Panc1 (cell line): Measurements from ENCODE around the gene MYG1. TPM values are rescaled to one million over a fixed set of nuclear protein-coding genes. Genes with fewer than 3 reads are reported as not detected.
A peak's percentile ranks its signal among the peaks of the same experiment; 100 is the strongest.

ENCODE experiments used
- ATAC-seq: fragments of 200-7000 bp; cut with Tn5 transposase; 2 replicates; pipeline ENCODE4 v1.9.1; 2020; ENCODE audit warnings: mild to moderate bottlenecking, moderate library complexity
- Bru-seq: library from RNA; stranded (reverse); fragments of 400-500 nt; gene quantifications from one replicate; lab custom pipeline; 2021; lab: Mats Ljungman, UMichigan
- BruChase-seq, 2 experiments: library from RNA; stranded (reverse); fragments of 400-500 nt; gene quantifications; one replicate each; lab custom pipeline; 2021; lab: Mats Ljungman, UMichigan
- BruUV-seq: library from RNA; stranded (reverse); fragments of 400-500 nt; replicated peaks from 2 replicates; lab custom pipeline; 2021; lab: Mats Ljungman, UMichigan
- CTCF ChIA-PET: fragments of 300-600 bp; sonication (Branson Sonifier 250); formaldehyde crosslinking; loops from one replicate; lab custom pipeline; 2022; ENCODE audit warnings: antibody characterized with exemption; lab: Charles Lee
- POLR2A ChIA-PET: fragments of 300-600 bp; sonication (Branson Sonifier 250); formaldehyde crosslinking; loops from one replicate; lab custom pipeline; 2022; ENCODE audit warnings: antibody characterized with exemption; lab: Charles Lee
- DNase-seq: peaks from one replicate; pipeline ENCODE4 v3.0.0-alpha.2; 2010; ENCODE audit warnings: low read depth, low spot score
- H3K27ac ChIP-seq: 2 replicates; pipeline ENCODE4 v1.5.1; 2011; ENCODE audit warnings: mild to moderate bottlenecking, low read length, inconsistent platforms
- H3K27me3 ChIP-seq: fragments of 200-500 bp; sonication (Bioruptor generic); 2 replicates; pipeline ENCODE4 v1.6.0; 2014; ENCODE audit warnings: low read length, inconsistent platforms; ENCODE audit not compliant: control insufficient read depth, insufficient read depth
- H3K36me3 ChIP-seq: fragments of 200-500 bp; sonication (Bioruptor generic); 2 replicates; pipeline ENCODE4 v1.5.1; 2014; ENCODE audit warnings: inconsistent platforms, mild to moderate bottlenecking, low read length, moderate library complexity; ENCODE audit not compliant: control insufficient read depth, insufficient read depth
- H3K4me1 ChIP-seq: 2 replicates; pipeline ENCODE4 v1.5.1; 2011; ENCODE audit warnings: inconsistent platforms, mild to moderate bottlenecking, low read length, moderate library complexity; ENCODE audit not compliant: control insufficient read depth, insufficient read depth
- H3K4me3 ChIP-seq, 2 experiments: 2 replicates each; pipeline ENCODE4 v1.5.1; 2011 to 2012; ENCODE audit warnings: low read depth in 2 of 2, low read length in 2 of 2, mild to moderate bottlenecking in 2 of 2, inconsistent platforms in 1 of 2, moderate library complexity in 1 of 2
- H3K9me3 ChIP-seq: fragments of 200-500 bp; sonication (Bioruptor generic); 2 replicates; pipeline ENCODE4 v1.5.1; 2014; ENCODE audit warnings: low read depth, mild to moderate bottlenecking, inconsistent platforms, low read length, moderate library complexity; ENCODE audit not compliant: control insufficient read depth, insufficient read depth
- CTCF ChIP-seq: fragments of 450-650 bp; IDR thresholded peaks from 2 replicates; pipeline ENCODE4 v1.5.1; 2017; ENCODE audit warnings: mild to moderate bottlenecking
- POLR2AphosphoS5 ChIP-seq: IDR thresholded peaks from 2 replicates; pipeline ENCODE4 v1.6.1; 2012; ENCODE audit warnings: mild to moderate bottlenecking, low read depth, low read length, moderate library complexity
- REST ChIP-seq, 2 experiments: IDR thresholded peaks; 2 replicates each; pipeline ENCODE4 v1.6.1; 2011 to 2012; ENCODE audit warnings: low read depth in 2 of 2, control low read depth in 1 of 2, low read length in 1 of 2, mild to moderate bottlenecking in 1 of 2, moderate library complexity in 1 of 2; ENCODE audit not compliant: insufficient read depth in 1 of 2
- SIN3A ChIP-seq: IDR thresholded peaks from 2 replicates; pipeline ENCODE4 v1.6.1; 2012; ENCODE audit warnings: low read depth, mild to moderate bottlenecking, low read length, moderate library complexity, borderline replicate concordance; ENCODE audit not compliant: insufficient read depth
- TCF7L2 ChIP-seq: IDR thresholded peaks from 2 replicates; pipeline ENCODE4 v1.6.1; 2011; ENCODE audit warnings: mild to moderate bottlenecking, low read depth, low read length, inconsistent platforms
- in situ Hi-C: cut with HindIII; loops from 2 replicates; pipeline ENCODE4 v1.10.0; 2016; ENCODE audit warnings: low sequenced_read_pairs, low pct_unique_long_range_greater_than_20kb
- intact Hi-C: fragments of 100-400 bp; cut with micrococcal nuclease; formaldehyde crosslinking; loops from one replicate; pipeline ENCODE4 v1.10.0; 2022; ENCODE audit not compliant: unreplicated experiment
- long read RNA-seq: library from polyadenylated mRNA; unstranded; transcript quantifications from one replicate; pipeline ENCODE4 v2.0.0, GENCODE V29; 2021; ENCODE audit not compliant: unreplicated experiment
- polyA plus RNA-seq: library from polyadenylated mRNA; unstranded; fragments of >200 nt; gene quantifications from one replicate; pipeline ENCODE4 v1.2.1, GENCODE V29; 2012; ENCODE audit warnings: missing spikeins; ENCODE audit not compliant: insufficient read length
- total RNA-seq: library from RNA; stranded (reverse); gene quantifications from one replicate; pipeline ENCODE4 v1.2.1, GENCODE V29; 2021; ENCODE audit not compliant: unreplicated experiment

Gene MYG1
- total RNA-seq (77.4 TPM), Bru-seq, nascent RNA (percentile 73 among the genes with signal in this experiment), BruChase-seq, experiment 1, labeled RNA remaining after a 2-hour chase (percentile 77 among the genes with signal in this experiment), BruChase-seq, experiment 2, labeled RNA remaining after a 6-hour chase (percentile 76 among the genes with signal in this experiment)
- polyA plus RNA-seq = 79.4 TPM
- long read RNA-seq, transcript C12orf10-205 (6 exons, 1,369 nt) = minor isoform, 13 of 74 reads
- long read RNA-seq, transcript C12orf10-201 (7 exons, 1,192 nt) = major isoform, 30 of 74 reads
- long read RNA-seq, transcript C12orf10-208 (4 exons, 813 nt) = minor isoform, 13 of 74 reads
- long read RNA-seq, partial matches to known transcripts = 6 of 74 reads
- long read RNA-seq, other reads (novel, unspliced or antisense) = 7 of 74 reads

GRCh38 chr12:53299454-53300180 is at the start of gene MYG1:
Gene MYG1, plus strand, starts transcription at chr12:53299695. Its CDS starts 43 bp downstream, at chr12:53299738.
- Histone ChIP-seq H3K36me3 (no peaks in the 10 kb centered on the region), H3K4me3 (peak within 1 kb of the TSS; percentile 63 to 83), H3K27ac (peak within 1 kb of the TSS; percentile 95), H3K4me1 (peaks cover 50% of the 10 kb centered on the region), H3K9me3 (no peaks in the 10 kb centered on the region), H3K27me3 (no peaks in the 10 kb centered on the region)
- DNase-seq (peak; percentile 63), ATAC-seq (peak; percentile 92)
- ChIA-PET POLR2A (interaction anchor here (0.5 kb wide), 1 partner anchor 168 kb away, joined by 4 read pairs; no protein-coding TSS in a partner anchor), CTCF (interaction anchor here (0.5 to 1.1 kb wide), 2 partner anchors 46 to 88 kb away, joined by 3 to 4 read pairs; no protein-coding TSS in a partner anchor)
- BruUV-seq = no TSS peak
- intact Hi-C loops = no loop called here
- in situ Hi-C loops = no loop called here
- TF ChIP-seq CTCF (no peak), POLR2AphosphoS5 (peak; percentile 92), REST (IDR thresholded peaks at IDR 0.05; ENCODE audit: insufficient read depth in 1 of 2, low read depth in 2 of 2, low read length in 1 of 2) (no peak), SIN3A (peak; percentile 98; the same call in 1 of the 2 replicates), TCF7L2 (peak; percentile 43; the same call in 1 of the 2 replicates)

- no TSS peak for BruUV-seq
- ATAC-seq = peak; percentile 92
- peaks cover 11% of the 10 kb centered on the region for H3K4me1 ChIP-seq
- H3K36me3 ChIP-seq = no peaks in the 10 kb centered on the region; the same call in 1 of the 2 replicates
- DNase-seq = peak; percentile 63
- no peaks in the 10 kb centered on the region for H3K27me3 ChIP-seq
- intact Hi-C loops (loop anchor here (5.0 kb wide), 1 partner anchor 34 kb away; no protein-coding TSS in a partner anchor), in situ Hi-C loops (no loop called here)
- peak overlapping the region; percentile 74 to 86 for H3K4me3 ChIP-seq
- ChIA-PET CTCF (interaction anchor here (0.6 to 1.4 kb wide), 9 partner anchors 11 to 186 kb away, joined by 3 to 8 read pairs (median 4); partner anchors contain the start of gene ESPL1), POLR2A (interaction anchor here (0.5 kb wide), 1 partner anchor 274 kb away, joined by 6 read pairs; no protein-coding TSS in a partner anchor)
- peak overlapping the region; percentile 90 for H3K27ac ChIP-seq
- TF ChIP-seq REST (IDR thresholded peaks at IDR 0.05; ENCODE audit: insufficient read depth in 1 of 2, low read depth in 2 of 2, low read length in 1 of 2) (no peak), POLR2AphosphoS5 (0 out of 2 replicates have a peak, but pooled peaks have one; percentile 38), CTCF (peak; percentile 75; the same call in 1 of the 2 replicates), TCF7L2 (peak; percentile 77), SIN3A (peak; percentile 82; the same call in 1 of the 2 replicates)
- no peaks in the 10 kb centered on the region for H3K9me3 ChIP-seq
Observed at GRCh38 chr12:53251477-53252348, 47.8 kb upstream of the MYG1 start.
